ENCODE measurements around the gene DDX20. TPM values are rescaled to one million over a fixed set of nuclear protein-coding genes. Genes with fewer than 3 reads are reported as not detected.

The DDX20 gene
- total RNA-seq, 3 donors from 2014 or later: 7.7 to 12.4 (median 8.6) TPM

DNA sequence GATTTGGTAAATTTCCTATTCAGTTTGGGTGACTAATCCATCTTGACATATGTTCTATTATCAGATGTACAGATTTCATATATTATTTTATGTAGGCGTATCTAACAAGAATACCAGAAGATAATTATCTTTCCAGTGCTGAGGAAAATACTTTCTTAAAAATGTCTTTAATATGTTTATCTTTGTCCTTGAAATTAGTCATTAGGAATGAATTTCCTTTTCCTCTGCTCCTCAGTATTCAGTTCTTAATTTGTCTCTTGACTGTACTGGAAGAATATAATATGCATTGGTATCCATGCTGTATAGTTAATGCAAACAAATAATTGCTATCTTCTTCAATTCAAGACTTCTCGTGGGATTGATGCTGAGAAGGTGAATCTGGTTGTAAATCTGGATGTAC is 6.6 kb downstream of the DDX20 start:
- H3K9me3 ChIP-seq: no peaks in the 10 kb centered on the region
- H3K36me3 ChIP-seq (ENCODE audit: low read depth): peaks cover 4% of the 10 kb centered on the region
- TF ChIP-seq, protein P1, sequence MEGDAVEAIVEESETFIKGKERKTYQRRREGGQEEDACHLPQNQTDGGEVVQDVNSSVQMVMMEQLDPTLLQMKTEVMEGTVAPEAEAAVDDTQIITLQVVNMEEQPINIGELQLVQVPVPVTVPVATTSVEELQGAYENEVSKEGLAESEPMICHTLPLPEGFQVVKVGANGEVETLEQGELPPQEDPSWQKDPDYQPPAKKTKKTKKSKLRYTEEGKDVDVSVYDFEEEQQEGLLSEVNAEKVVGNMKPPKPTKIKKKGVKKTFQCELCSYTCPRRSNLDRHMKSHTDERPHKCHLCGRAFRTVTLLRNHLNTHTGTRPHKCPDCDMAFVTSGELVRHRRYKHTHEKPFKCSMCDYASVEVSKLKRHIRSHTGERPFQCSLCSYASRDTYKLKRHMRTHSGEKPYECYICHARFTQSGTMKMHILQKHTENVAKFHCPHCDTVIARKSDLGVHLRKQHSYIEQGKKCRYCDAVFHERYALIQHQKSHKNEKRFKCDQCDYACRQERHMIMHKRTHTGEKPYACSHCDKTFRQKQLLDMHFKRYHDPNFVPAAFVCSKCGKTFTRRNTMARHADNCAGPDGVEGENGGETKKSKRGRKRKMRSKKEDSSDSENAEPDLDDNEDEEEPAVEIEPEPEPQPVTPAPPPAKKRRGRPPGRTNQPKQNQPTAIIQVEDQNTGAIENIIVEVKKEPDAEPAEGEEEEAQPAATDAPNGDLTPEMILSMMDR (IDR thresholded peaks at IDR 0.05): no peak
- no peak for DNase-seq
- no peak overlapping the region for H3K4me3 ChIP-seq
- peaks cover 9% of the 10 kb centered on the region for H3K4me1 ChIP-seq (ENCODE audit: low read depth)
- ATAC-seq: no peak
- intact Hi-C loops (cut with DNase I, micrococcal nuclease): loop anchor here (10.0 kb wide), 2 partner anchors 48 to 278 kb away; no protein-coding TSS in a partner anchor

DNA sequence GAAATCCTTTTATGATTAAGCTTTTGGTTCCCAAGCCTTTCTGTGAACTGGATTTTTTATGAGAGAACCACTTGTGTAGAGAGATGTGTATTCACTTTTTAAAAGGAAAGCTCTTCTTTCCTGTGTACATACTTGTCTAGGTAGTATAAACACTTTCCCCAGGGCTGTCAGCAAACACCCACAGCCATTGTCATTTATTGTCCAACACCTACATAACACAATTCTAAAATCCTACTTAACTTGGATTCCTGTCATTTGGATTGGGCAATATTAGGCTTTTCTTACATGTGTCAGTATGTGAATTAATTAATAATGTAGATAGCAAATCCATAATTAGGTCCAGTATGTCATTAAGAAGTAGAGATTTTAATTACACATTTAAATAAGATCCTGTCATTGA is 12.3 kb downstream of the DDX20 start:
- no peak for DNase-seq
- intact Hi-C loops (cut with DNase I, micrococcal nuclease): loop anchor here (10.0 kb wide), 2 partner anchors 53 to 283 kb away; no protein-coding TSS in a partner anchor
- TF ChIP-seq, protein P1 (IDR thresholded peaks at IDR 0.05): no peak
- H3K9me3 ChIP-seq: no peaks in the 10 kb centered on the region
- H3K4me3 ChIP-seq: no peak overlapping the region
- no peaks in the 10 kb centered on the region for H3K36me3 ChIP-seq (ENCODE audit: low read depth)
- no peak for ATAC-seq
- no peaks in the 10 kb centered on the region for H3K4me1 ChIP-seq (ENCODE audit: low read depth)

DNA sequence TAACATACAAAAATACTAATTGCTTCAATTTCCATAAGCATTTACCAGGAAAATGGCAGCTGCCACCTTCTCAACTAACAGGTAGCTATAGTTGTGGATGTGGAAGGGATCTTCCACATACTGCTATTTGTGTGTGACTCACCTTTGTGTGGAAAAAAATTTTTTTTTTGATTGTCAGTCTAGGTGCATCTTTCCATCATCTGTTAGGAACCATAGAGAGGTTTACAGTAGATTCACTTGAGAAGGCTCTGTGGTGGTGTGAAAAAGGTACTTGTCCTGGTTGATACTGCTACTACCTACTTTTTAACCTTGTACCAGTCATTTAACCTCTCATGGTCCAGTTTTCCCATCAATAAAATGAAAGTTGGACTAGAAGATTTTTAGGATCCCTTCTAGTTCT is 12.9 kb downstream of the DDX20 start:
- no peak for ATAC-seq
- no peaks in the 10 kb centered on the region for H3K9me3 ChIP-seq

DNA sequence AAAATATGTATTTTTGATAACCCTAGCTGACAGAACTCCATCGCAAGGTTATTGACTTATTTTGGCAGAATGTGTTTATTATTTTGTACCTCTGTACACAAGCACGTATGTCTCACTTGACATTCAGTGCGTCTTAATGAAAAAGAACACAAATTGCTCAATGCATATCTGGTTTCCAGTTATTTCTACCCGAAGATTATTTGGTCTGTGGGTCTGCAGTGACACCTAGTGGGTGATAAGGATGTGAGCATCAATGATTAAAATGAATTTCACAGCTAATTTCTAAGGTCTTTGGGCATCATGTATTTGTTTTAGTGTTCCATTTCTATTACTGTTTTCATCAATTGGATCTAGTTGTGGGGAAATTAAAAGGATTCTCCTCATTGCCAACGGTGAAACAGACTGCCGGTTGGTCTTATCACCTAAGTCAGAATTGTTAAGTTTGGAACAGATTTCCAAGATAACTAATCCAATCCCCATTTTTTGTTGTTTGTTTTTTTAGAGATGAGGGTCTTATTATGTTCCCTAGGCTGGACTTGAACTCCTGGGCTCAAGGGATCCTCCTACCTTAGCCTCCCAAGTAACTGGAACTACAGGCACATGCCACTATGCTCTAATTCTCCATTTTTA is 13.9 kb downstream of the DDX20 start:
- no peaks in the 10 kb centered on the region for H3K36me3 ChIP-seq (ENCODE audit: low read depth)
- no peaks in the 10 kb centered on the region for H3K4me1 ChIP-seq (ENCODE audit: low read depth)
- ATAC-seq (peak; percentile 59), DNase-seq (peak in 1 of 3 donors; percentile 56)
- H3K9me3 ChIP-seq: no peaks in the 10 kb centered on the region
- TF ChIP-seq, protein P1 (IDR thresholded peaks at IDR 0.05): peak; percentile 39
- intact Hi-C loops (cut with DNase I, micrococcal nuclease): loop anchor here (10.0 kb wide), 2 partner anchors 55 to 285 kb away; no protein-coding TSS in a partner anchor
- H3K4me3 ChIP-seq: no peak overlapping the region

More for the DNA sequence above, 12.9 kb downstream of the DDX20 start:
- no peak overlapping the region for H3K4me3 ChIP-seq
- H3K4me1 ChIP-seq (ENCODE audit: low read depth): no peaks in the 10 kb centered on the region
- no peaks in the 10 kb centered on the region for H3K36me3 ChIP-seq (ENCODE audit: low read depth)
- TF ChIP-seq, protein P1 (IDR thresholded peaks at IDR 0.05): no peak
- DNase-seq: no peak
- intact Hi-C loops (cut with DNase I, micrococcal nuclease): loop anchor here (10.0 kb wide), 2 partner anchors 54 to 284 kb away; no protein-coding TSS in a partner anchor

DNA sequence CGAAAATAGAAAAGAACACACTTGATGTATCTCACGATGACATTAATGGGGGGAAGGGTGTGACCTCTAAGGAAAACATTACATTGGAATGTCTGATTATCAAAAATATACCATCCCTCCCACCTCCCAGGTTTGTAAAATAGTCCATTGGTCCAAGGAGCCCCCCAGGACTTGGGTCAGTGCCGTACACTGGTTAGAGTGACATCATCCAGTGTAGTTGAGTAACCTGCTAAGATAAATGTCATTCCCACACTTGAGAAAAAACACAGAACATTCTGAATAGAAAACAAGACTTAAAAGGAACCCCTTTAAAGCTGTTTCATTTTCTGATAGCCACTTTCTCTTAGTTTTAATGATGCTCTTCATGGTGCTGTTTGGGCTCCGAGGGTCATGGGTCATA is 15.2 kb downstream of the DDX20 start:
- intact Hi-C loops (cut with DNase I, micrococcal nuclease): no loop called here
- Histone ChIP-seq H3K4me3 (no peak overlapping the region), H3K4me1 (ENCODE audit: low read depth) (no peaks in the 10 kb centered on the region), H3K36me3 (ENCODE audit: low read depth) (no peaks in the 10 kb centered on the region), H3K9me3 (no peaks in the 10 kb centered on the region)
- ATAC-seq (no peak), DNase-seq (no peak)
- TF ChIP-seq, protein P1 (IDR thresholded peaks at IDR 0.05): no peak
